Left ventricle myocardium superior (tissue), 1 donor: ENCODE data around the gene WBP1. TPM values are rescaled to one million over a fixed set of nuclear protein-coding genes. Genes with fewer than 3 reads are reported as not detected.

Experiments
- ATAC-seq: fragments of 200-7000 bp; cut with Tn5 transposase; one replicate; pipeline ENCODE4 v1.9.1; 2020; ENCODE audit warnings: mild to moderate bottlenecking, moderate library complexity
- DNase-seq: peaks from one replicate; pipeline ENCODE4 v3.0.0-alpha.2; 2020
- intact Hi-C: fragments of 100-400 bp; cut with micrococcal nuclease; formaldehyde crosslinking; loops from one replicate; pipeline ENCODE4 v1.11.0; 2022
- total RNA-seq: library from RNA; stranded (reverse); fragmentation: NEBNext Ultra II Directional; extraction: Animal tissue kit (Norgen Biotek cat#: 25700); gene quantifications from one replicate; pipeline ENCODE4 v1.2.1, GENCODE V29; 2021
- donor health status: DM: no; HTN: yes; CAD: no; lungs with severe emphysema.

Gene WBP1
- total RNA-seq, 1 donor from 2014 or later, result 48.0 TPM

DNA sequence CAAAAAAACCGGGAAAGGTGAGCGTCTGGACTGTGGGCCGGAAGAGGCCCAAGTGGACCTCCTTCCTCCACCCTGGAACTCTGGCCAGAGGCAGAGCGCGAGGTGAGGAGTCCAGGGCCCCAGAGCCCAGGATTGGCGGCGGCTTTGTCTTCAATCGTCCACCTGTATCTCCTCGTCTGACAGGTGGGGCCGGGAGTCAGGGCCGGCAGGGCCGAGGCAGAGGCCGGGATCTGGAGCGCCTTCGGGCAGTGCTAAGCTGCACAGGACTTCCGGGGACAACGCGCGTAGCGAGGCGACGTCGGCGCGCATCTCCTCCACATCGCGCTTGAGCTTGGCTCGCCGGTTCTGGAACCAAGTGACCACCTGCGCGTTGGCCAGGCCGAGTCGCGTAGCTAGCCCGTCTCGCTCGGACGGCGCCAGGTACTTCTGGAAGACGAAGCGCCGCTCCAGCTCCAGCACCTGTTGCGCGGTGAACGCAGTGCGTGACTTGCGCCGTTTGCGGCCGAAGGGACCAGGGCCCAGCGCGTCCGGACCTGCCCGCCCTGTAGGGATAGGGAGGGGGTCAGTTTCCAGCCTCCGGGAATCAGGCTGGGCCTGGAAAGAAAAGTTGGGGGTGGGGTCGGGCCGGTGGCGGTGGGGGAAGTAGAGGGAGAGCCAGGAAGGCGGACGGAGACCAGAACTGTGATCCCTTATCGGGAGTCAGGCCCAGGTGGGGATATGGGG, 39.7 kb downstream of the WBP1 start:
- peak; percentile 10 for ATAC-seq
- intact Hi-C loops, result no loop called here
- DNase-seq, result no peak

DNA sequence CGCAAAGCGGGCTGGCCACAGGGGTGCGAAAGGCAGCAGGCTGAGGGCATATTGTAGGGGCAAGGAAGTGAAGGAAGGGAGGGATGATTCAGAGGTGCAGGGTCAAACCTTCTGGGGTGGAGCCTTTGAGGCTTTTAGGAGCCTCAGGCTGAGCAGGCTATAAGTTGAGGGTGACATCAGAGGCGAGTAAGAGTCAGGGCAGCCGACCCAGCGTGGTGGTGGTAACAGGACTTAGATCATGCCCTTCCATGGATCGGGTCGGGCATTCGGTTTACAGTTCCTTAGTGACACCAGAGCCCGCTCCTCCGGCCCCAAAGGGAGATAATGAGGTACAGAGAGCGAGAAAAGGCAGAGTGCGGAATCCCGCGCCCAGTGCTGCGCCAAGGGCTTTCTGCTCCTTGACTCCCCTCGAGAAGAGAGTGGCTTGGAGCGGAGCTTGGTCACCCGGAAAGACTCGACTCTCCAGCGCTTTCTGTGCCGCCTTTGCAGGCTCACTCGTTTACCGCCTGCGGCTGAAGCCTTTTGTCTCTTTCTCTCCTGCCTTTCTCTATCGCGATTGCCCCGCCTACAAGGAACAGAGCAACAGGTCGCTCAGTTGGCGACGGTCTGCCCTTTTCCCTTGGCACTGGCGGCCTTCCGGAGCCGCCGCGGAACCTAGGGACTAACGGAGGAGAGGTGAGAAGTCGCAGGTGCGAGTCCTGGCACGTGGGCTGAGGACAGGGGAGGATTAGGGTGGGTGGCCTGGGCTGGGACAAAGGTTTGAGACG, 40.4 kb downstream of the WBP1 start:
- no peak for ATAC-seq
- DNase-seq, result no peak
- intact Hi-C loops, result no loop called here

DNA sequence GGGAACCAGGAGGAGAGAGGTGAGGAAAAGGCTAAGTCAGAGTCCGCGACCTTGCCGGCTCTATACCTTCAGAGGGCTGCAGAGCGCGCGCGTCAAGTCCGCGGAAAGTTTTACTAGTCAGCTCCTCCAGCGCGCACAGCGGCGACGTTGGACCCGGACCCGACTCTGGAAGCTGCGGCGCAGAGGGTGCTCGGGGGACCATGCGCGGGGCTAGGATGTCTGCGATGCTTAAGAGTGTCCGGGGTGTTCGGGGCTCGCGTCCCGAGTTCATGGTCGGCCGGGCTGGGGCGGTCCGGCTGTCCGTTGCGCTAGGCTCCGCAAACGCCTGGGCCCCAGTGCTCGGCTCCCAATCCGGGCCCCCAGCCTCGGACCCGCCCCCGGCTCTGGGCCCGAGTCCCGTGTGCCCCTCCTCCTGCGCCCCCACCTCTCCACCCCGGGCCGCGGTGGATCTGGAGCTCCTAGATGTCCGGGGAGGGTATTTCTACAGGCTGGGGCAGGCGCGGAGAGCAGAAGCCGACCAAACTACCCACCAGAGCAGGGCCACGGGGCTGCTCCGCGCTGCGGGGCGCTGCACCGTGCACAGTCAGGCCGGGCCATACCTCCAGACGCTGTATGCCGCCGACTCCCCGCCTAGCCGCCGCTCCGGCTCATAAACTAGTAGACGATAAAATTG, 41.2 kb downstream of the WBP1 start, which contains the start of gene LBX2:
Gene LBX2 (minus strand): TSS at position 337 of the 673 bp plus-strand sequence. CDS start 66 bp downstream, at position 271.
- DNase-seq (no peak), ATAC-seq (no peak)
- intact Hi-C loops, result no loop called here

DNA sequence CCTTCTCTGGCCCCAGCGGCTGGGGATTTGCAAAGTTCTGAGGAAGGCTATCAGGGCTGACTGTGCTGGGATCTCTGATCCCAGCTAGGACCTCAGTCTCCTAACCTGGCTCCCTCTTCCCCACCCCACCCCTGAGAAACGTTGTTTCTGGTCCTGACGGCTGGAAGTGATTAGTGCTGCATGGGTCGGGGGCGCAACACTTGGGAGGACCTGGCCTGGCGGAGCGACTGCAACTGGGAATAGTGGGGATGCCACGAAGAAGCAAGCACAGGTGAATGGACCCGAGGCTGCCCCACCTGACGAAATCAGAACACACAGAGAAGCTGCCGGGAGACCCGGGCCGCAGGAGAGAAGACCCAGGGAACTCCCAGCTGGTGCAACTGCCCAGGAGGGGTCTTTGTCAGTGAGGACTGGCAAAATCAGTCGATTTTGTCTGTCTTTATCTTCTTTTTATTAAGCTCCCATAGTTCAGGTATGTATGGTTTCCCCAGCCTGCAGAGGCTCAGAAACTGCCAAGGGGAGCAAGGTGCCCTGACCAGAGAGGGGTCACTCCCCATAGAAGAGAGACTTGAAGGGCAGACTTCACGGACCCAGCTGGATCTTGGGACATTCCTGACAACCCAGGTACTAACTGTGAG, 41.8 kb downstream of the WBP1 start:
- no peak for ATAC-seq
- no peak for DNase-seq
- intact Hi-C loops, result loop anchor here (5.0 kb wide), 1 partner anchor 87 kb away; no protein-coding TSS in a partner anchor

DNA sequence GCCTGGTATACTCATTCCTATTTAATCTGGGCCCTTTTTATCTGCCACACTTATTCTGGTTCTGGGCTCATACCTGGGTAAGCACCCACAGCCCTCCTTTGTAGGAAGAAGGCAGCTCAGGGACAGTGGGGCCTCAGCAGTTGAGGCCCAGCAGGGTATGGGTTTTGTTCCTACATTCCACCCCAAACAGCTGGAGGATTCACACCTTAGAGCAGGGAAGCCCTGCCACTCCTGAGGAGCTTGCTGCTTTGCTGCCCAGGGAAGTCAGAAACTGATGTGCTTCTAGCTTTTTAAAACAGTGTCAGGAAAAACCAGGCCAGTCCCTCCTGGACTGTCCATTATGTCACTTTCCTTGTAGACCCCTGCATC, 42.3 kb downstream of the WBP1 start:
- DNase-seq (no peak), ATAC-seq (no peak)
- intact Hi-C loops, result loop anchor here (5.0 kb wide), 1 partner anchor 87 kb away; no protein-coding TSS in a partner anchor

DNA sequence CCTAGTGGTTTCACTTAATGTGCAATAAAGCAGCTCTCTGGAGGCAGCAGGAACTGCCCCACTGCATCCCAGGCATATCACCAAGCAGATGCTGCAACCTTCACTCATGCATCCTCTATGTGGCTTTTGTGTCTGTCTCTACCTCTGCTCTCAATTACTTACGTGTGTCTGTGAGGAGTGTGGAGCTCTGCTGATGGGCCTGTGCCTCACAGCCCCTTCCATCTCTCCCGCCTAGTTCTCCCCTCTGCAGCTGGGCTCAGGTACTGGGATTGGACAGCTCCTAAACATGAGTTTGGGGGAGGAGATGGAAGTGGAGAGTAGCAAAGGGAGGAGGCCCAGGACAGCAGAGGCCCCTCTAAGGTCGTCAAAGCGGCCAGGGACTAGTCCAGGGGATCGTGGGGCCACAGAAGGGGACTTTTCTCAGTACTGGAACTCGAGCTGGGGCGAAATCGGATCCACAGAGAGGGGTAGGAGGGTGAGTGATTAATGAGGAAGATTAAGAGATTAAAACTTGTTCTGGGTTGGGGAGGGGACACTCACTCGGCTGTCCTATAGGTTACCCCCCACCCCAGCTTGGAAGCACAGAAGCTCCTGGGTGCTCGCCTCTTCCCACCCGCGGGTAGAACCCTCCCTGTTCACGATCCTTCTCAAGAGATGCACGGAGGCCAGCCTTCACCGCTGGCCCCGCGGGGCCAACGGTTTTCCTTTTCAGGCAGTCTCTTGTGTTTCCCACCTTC, 43.3 kb downstream of the WBP1 start:
- no peak for ATAC-seq
- intact Hi-C loops, result loop anchor here (5.0 kb wide), 1 partner anchor 86 kb away; no protein-coding TSS in a partner anchor
- no peak for DNase-seq

GRCh38 chr2:74502147-74502719, 44.0 kb downstream of the WBP1 start:
- peak; percentile 37 for DNase-seq
- intact Hi-C loops, result loop anchor here (5.0 kb wide), 1 partner anchor 85 kb away; no protein-coding TSS in a partner anchor
- ATAC-seq, result peak; percentile 7

- intact Hi-C loops, result loop anchor here (5.0 kb wide), 1 partner anchor 84 kb away; no protein-coding TSS in a partner anchor
- peak; percentile 73 for ATAC-seq
- peak; percentile 90 for DNase-seq
Observed at GRCh38 chr2:74502720-74503505, 44.7 kb downstream of the WBP1 start.

DNA sequence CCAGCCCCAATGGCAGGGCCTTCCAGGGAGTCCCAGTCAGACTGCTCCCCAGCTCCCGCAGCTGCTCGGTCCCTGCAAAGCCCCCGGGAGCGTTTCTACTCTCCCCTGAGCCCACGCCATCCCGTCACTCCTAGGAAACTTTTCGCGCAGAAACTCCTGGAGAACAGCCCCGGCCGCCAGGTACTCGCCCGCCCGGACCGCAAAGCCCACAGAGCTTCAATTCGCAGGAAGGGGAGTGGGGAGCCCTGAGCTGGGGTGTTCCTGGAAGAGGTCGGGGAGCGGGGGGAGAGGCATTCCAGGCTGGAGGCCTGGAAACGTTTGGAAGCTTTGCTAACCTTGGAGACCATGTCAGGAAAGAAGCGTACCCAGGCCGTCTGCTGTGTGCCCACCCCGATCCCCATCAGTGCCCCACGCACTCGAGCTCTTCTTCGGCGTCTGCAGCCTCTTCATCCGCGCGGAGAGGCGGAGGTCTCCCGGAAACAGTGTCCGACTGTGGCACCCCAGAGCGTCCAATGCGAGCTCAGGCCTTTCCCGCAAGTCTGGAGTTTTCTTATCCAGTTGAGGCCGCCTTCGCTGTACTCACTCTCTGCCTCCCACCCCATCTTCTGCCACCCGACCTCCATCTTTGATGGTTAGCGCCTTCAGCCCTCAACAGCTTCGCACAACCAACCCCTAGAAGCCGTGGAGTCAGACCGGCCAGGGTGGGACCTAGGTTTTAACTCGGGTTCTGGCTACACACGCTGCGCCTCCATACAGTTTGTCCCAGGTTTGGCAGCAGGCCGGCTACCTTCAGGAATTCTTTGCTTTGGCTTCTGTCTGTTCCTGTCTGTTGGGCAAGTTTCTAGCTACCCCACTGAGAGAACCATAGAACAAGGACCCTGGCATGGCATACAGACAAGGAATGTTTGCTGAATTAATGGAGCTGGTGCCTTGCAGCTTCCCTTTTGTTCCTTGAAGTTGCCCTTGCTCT, 45.6 kb downstream of the WBP1 start:
- ATAC-seq, result no peak
- DNase-seq, result no peak

GRCh38 chr2:74504591-74504990, 46.4 kb downstream of the WBP1 start:
- DNase-seq (no peak), ATAC-seq (no peak)
- intact Hi-C loops, result loop anchor here (5.0 kb wide), 1 partner anchor 83 kb away; no protein-coding TSS in a partner anchor

More for the DNA sequence above, 45.6 kb downstream of the WBP1 start:
- intact Hi-C loops, result loop anchor here (5.0 kb wide), 1 partner anchor 84 kb away; no protein-coding TSS in a partner anchor

GRCh38 chr2:74505448-74506246, 47.4 kb downstream of the WBP1 start:
- ATAC-seq (no peak), DNase-seq (no peak)
- intact Hi-C loops, result no loop called here

GRCh38 chr2:74507145-74507925, 49.1 kb downstream of the WBP1 start, which contains the start of gene PCGF1:
Gene PCGF1, minus strand, starts transcription at chr2:74507695. Its CDS starts 27 bp downstream, at chr2:74507668.
- DNase-seq (peak; percentile 100), ATAC-seq (peak; percentile 94)
- intact Hi-C loops, result no loop called here

DNA sequence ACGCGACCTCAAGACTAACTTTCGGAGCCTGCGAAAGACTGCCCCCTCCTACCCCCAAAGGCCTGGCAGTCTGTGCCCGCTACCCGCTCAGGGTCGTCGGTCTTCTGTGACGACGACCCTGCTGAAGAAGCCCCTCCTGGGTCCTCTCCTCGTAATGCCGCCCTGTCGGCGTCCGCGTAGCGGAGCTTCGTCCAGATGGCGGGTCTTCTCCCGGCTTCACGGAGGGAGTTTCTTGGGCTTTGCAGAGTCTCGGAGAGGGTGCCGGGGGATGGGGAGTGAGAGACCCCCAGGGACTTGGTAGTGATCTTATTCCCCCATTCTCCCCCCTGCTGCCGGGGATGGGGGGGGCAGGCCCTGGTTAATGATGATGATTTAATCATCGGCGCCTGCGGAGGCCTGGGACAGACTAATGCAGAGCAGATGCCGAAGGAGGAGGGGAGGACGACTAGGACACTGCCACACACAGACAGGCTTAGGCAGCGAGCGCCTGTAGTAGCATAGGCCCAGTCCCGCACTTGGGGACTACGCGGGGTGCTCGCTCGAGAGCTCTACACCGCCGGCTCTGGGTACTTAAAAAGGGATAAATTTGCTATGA, 49.8 kb downstream of the WBP1 start:
- intact Hi-C loops, result no loop called here
- ATAC-seq, result peak; percentile 5
- DNase-seq, result no peak

DNA sequence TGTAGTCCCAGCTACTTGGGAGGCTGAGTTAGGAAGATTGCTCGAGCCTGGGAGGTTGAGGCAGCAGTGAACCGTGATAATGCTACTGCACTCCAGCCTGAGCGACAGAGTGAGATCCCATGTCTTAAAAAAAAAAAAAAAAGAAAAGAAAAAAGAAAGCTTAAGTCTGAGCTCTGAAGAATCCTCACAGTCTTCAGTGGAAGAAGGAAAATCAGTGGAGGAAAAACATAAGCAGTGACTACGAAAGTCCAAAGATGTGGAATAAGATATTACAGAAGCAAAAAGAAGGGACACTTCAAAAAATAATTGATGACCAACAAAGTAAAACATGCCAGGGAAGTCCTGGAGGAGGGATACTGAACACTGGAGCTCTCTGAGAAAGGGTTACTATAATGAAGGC, 52.0 kb downstream of the WBP1 start:
- intact Hi-C loops, result no loop called here
- ATAC-seq (no peak), DNase-seq (no peak)
